GM19395 (cell line): ENCODE results near the gene ANKRD45.
"Not testable (repeated sequence)": the region's sequence is repeated elsewhere in the genome, so short reads cannot be mapped to it uniquely, and the experiment has no call there.

Experiments
- ATAC-seq: cut with Tn5 transposase; IDR thresholded peaks from one replicate; pipeline ENCODE4 v1.9.1; 2021; ENCODE audit warnings: mild to moderate bottlenecking, moderate library complexity; ENCODE audit not compliant: unreplicated experiment

The ANKRD45 gene, protein sequence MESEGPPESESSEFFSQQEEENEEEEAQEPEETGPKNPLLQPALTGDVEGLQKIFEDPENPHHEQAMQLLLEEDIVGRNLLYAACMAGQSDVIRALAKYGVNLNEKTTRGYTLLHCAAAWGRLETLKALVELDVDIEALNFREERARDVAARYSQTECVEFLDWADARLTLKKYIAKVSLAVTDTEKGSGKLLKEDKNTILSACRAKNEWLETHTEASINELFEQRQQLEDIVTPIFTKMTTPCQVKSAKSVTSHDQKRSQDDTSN

DNA sequence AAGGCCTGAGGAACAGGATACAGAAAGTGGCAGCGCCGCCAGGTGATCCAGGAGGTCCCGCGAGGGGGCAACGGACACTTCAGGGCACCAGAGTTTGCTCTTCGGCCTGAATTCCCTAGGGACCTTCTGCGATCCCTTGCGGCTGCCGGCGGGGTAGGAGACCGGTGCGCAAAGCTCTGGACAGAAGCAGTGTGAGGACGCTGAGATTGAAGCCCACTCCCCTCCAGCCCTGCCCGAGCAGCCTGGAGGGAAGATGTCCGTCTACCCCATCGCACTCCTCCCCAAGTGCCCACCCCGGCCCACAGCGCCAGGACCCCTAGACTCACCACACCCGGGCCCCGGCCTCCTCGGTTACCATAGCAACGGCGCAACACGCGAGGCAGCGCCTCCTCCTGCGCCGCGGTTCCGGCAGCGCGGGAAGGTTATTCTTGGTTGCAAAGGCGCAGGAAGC, at the start of gene ANKRD45:
TSS of gene ANKRD45 (minus strand) at position 361 of the 451 bp plus-strand sequence. CDS start 10,433 bp downstream, outside the sequence.
- no peak for ATAC-seq

DNA sequence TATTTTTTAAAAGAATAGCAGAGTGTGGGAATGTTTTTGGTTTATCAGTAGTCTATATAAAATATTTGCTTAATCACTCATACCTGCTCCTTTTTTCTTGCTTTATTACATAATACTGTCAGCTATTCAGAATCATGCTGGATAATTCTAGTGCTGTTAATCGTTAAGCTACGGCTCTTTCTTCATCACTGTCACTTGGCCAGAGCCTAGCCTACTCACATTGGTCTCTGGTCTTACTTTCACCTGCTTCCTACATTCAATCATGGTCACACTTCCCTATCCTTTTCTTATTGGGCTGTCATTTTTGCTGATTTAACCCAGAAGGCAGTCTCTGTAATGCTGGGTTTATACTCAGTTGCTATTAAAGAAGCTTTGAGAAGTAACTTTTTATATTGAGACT, 47.6 kb upstream of the ANKRD45 start:
- no peak for ATAC-seq

DNA sequence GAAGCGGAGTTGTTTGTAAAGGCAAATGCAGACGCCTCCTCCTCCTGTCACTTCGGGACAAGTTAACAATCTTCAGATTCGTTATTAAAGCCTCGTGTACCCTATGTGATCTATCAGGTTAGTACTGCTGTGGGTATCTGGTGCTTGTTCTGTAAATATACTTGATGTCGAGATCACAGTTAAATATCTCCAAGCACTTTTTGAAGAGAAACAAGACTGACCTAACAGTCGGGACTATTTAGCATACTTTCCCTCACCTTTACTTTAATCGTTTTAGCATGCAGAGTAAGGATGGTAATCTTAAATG, 45.8 kb upstream of the ANKRD45 start:
- no peak for ATAC-seq

DNA sequence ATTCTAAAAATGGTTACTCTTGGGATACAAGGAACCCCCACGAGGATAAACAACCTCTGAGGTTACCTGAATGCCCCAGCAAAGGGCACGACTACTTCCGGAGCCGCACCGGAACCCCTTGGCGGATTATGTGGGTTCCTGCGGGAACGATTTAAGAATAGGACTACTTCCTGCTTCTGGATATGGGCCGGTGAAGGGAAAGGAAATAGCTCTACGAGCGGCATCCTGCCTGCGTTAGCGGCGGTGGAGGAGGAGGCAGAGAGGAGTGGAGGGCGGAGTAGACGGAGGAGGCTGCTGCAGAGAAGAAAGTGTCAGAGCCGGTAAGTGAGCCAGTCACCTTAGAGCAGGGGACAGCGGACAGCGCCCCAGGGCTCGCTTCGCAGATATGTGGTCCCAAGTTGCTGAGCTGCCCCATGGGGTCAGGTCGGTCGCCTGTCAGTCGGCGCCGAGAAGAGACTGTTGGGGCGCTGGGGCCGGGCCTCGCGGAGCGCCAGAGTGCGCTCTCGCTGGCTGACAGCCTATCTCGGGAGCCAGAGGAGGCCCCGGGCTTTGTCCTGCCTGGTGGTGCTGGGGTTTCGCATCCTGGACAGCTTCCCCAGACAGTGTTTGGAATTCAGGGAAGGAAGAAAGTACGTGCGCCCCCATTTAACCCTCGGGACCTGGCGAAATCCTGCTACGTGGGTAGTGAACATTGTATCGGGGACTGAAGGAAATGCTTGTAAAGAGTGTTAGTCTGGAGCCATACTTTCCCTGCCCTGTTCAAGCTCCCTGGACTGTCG, 45.3 kb upstream of the ANKRD45 start, which contains the start of gene KLHL20:
TSS of gene KLHL20 (plus strand) at position 223 of the 779 bp plus-strand sequence. CDS start 1,063 bp downstream, outside the sequence.
- ATAC-seq: peak; percentile 99

DNA sequence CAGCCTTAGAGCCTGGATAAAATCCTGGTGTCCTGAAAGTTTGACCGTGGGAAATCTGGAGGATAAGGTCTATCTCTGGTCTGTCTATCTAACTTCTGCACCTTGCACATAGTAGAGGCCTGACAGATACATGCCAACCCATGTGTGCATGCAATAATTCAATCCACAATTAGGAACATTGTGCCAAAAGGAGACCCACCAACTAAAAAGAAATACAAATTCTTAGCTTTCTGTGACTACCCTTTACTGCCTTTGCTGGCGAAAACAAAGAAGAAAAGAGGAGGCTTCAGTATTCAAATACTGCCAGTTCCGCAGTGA, 44.7 kb upstream of the ANKRD45 start:
- ATAC-seq: no peak

DNA sequence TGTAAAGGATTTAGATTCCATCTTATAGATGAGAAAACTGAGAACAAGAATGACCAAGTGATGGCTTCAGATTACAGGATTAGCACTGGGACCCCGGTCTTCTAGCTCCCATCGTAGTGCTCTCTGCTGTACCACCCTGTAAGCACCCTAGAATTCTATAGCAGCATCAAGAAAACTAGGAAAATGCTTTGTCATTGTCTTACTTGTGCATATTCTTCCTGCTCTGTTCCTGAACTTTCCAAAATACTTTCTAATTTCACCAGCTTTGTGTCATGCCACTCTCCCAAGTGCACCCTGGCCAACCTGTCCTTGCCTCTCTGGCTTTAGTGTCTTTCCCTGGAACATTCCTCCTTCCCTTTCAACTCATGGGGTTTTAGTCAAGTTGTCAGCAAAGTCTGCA, 39.1 kb upstream of the ANKRD45 start:
- ATAC-seq: no peak

DNA sequence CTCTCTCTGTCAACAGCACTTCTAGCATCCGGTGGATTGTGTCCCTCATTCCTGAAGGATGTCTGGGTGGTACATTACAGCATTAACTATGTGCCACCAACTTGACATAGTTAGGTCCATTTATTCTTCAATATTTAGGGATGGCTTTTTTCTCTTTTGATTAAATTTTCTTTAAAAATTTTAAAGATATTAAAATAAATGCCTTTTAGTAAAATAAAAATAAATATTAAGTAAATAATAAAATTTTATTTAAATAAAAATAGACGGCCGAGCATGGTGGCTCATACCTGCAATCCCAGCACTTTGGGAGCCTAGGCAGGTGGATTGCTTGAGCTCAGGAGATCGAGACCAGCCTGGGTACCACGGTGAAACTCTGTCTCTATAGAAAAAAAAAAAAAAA, 35.5 kb upstream of the ANKRD45 start:
- no peak for ATAC-seq

DNA sequence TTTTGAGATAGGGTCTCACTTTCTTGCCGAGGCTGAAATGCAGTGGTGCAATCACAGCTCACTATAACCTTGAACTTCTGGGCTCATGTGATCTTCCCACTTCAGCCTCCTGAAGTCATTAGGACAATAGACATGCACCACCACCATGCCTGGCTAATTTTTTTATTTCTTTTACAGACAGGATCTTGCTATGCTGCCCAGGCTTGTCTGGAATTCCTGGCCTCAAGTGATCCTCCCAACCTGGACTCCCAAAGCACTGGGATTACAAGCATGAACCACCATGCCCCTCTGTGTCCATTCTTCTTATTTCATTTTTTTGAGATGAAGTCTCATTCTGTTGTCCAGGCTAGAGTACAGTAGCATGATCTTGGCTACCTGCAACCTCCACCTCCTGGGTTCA, 33.1 kb upstream of the ANKRD45 start:
- ATAC-seq: no peak

DNA sequence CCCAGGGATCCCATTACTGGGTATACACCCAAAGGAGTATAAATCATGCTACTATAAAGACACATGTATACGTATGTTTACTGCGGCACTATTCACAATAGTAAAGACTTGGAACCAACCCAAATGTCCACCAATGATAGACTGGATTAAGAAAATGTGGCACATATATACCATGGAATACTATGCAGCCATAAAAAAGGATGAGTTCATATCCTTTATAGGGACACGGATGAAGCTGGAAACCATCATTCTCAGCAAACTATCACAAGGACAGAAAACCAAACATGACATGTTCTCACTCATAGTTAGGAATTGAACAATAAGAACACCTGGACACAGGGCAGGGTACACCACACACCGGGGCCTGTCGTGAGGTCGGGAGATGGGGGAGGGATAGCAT, 31.6 kb upstream of the ANKRD45 start:
- not testable (repeated sequence) for ATAC-seq

DNA sequence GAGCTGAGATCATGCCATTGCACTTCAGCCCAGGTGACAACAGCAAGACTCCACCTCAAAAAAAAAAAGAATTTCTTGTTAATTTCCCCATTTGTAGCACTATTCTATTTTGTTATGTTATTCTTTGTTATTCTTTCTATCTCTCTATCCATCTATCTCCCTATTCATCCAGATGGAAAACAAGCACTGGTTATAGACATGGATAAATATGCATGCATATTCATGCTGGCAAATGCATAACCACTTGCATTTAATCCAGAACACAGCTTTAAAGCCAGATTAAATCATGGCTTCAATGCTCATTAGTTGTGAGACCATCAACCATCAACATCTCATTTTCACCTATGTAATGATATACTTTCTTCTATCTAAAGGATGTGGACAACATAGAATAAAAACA, 23.6 kb upstream of the ANKRD45 start:
- ATAC-seq: no peak

DNA sequence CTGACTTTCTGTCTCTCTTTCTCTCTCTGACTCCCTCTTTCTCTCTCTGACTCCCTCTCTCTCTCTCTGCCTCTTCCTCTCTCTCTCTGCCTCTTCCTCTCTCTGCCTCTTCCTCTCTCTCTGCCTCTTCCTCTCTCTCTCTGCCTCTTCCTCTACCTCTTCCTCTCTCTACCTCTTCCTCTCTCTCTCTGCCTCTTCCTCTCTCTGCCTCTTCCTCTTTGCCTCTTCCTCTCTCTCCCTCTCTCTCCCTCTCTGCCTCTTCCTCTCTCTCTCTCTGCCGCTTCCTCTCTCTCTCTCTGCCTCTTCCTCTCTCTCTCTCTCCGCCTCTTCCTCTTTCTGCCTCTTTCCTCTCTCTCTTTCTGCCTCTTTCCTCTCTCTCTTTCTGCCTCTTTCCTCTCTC, 18.6 kb upstream of the ANKRD45 start:
- ATAC-seq: no peak

DNA sequence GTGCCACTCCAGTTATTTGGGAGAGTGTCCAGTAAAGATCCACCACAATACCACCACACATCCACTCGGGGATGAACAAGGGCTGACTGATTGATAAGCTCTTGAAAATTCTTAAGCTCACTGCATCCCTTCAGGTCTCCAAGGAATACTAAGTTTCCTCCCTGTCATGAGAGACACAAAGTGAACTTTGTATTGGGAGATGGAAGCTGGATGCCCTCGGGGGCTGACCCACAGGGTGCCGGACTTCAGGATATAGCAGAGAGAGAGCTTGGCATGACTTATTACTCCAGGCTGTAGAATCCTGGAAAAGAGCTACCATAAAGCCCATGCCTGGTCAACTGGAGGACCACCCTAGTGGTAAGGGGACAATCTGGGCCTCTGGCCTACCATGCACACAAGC, 15.5 kb upstream of the ANKRD45 start:
- ATAC-seq: not testable (repeated sequence)

DNA sequence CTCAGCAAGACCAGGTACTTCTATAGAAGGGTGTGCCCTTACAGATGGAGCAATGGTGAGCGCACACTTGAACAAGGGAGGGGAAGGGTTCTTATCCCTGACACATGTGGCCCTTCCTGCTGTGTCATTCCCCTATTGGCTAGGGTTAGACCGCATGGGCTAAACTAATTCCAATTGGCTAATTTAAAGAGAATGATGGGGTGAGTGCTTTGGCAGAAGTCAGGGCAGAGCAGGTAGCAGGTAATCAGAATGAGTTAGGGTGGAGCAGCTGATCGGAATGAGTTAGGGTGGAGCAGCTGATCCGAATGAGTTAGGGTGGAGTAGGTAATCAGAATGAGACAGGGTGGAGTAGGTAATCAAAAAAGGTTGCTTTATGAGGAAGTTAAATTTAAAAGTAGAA, 14.2 kb upstream of the ANKRD45 start:
- ATAC-seq: not testable (repeated sequence)

DNA sequence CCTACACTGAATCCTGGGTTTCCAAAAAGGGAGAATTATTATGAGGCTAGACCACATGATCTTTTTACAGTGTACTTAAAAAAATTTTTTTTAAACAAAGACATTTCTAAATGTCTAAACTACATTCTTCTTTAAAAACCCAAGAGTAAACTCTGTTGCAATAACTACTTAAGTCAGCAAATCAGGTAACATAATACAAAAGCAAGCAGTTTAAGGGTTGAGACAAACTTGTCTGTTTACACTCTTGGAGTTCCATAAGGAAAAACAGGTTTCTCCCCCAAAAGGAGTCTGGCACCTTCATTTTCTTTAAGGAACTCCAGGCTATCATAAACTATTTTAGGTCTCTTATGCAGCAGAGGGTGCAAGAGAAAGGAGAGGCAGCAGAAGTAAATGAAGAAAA, 12.5 kb upstream of the ANKRD45 start:
- no peak for ATAC-seq

DNA sequence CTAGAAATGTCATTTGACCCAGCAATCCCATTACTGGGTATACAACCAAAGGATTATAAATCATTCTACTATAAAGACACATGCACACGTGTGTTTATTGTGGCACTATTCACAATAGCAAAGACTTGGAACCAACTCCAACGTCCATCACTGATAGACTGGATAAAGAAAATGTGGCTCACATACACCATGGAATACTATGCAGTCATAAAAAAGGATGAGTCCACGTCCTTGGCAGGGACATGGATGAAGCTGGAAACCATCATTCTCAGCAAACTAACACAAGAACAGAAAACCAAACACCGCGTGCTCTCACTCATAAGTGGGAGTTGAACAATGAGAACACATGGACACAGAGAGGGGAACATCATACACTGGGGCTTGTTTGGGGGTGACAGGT, 10.5 kb upstream of the ANKRD45 start:
- not testable (repeated sequence) for ATAC-seq

DNA sequence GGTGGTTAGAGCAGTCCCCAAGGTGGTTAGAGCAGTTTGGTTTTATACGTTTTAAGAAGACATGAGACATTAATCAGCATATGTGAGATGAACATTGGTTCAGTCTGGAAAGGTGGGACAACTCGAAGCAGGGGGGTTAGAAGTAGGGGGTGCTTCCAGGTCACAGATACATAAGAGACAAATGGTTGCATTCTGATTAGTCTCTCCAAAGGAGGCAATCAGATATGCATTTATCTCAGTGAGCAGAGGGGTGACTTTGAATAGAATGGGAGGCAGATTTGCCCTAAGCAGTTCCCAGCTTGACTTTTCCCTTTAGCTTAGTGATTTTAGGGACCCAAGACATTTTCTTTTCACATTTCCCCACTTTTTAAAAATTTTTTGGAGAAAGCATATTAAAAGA, 4.8 kb upstream of the ANKRD45 start:
- ATAC-seq: not testable (repeated sequence)

DNA sequence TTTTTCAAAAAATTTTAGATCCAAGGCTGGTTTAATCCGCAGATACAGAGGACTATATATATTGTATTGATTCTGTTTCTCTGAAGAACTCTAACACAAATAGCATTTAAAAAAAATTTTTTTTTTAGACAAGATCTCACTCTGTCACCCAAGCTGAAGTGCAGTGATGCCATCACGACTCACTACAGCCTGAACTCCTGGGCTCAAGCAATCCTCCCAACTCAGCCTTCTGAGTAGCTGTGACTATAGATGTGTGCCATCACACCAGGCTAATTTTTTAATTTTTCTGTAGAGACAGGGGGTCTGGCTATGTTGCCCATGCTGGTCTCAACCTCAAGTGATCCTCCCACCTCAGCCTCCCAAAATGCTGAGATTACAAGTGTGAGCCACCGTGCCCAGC, 3.0 kb downstream of the ANKRD45 start:
- no peak for ATAC-seq

DNA sequence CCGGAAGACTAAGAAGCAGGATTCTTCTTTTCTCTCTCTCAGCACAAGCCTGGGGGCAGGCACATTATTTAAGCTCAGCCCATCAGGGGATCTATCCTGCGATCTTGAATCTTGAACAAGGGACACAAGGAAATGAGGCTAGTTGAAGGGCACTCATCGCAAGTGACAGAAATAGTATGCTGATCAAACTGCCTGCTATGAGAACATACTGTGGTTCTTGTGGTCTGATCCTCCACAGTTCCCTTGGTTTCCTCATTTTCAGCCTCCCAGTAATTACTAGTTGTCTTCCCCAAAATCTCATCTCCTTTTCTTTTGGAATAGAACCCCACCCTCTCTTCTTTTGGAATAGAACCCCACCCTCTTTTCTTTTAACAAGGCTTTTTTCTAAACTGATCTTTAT, 6.5 kb downstream of the ANKRD45 start:
- ATAC-seq: no peak

DNA sequence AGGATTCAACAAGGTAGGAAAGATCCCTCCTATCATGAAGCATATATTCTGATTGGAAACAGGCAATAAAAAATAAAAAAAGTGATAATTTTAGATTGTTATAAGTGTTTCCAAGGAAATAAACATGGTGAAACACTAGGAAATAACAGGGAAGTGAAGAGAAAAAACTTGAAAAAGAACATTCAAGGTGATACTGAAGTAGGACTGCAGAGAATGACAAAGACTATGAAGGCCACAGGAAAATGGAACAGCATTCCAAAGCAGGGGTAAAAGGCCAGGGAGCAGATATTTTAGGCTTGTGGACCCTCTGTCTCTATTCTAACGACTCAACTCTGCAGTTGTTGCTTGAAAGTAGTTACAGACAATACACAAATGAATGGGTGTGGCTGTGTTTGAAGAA, 7.9 kb downstream of the ANKRD45 start:
- no peak for ATAC-seq

DNA sequence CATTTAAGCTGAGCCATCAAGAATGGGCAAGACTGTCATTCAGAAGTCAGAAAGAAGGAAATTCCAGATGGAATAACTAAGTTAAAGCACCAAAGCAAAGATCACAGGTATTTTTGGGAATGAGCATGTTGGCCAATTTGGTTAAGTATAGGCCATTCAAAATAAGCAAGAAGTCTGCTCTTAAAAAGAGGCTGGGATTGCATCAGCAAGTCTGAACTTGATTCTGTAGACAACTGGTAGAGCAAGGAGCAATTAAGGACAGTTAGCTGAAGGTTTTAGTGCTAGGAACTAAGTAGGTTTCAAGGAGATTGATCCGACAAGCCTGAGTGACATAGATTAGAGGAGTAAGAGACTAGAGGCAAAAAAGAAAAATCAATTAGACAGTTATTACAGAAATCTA, 8.4 kb downstream of the ANKRD45 start:
- no peak for ATAC-seq

DNA sequence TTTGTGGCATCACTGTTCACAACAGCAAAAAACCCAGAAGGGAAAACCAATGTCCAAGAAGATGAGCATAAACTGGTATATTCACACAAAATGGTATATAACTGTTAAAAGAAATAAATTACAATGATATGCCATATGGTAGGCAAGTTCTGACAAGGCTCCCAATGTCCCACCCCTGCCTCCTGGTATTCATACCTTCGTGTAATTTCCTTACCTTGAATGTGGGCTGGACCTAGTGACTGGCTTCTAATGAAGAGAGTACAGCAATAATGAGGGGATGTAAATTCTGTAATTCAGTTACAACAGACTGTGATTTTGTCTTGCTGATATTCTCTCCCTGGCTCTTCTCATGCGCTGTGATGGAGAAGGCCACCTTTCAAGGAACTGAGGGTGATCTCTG, 9.3 kb downstream of the ANKRD45 start:
- ATAC-seq: no peak

DNA sequence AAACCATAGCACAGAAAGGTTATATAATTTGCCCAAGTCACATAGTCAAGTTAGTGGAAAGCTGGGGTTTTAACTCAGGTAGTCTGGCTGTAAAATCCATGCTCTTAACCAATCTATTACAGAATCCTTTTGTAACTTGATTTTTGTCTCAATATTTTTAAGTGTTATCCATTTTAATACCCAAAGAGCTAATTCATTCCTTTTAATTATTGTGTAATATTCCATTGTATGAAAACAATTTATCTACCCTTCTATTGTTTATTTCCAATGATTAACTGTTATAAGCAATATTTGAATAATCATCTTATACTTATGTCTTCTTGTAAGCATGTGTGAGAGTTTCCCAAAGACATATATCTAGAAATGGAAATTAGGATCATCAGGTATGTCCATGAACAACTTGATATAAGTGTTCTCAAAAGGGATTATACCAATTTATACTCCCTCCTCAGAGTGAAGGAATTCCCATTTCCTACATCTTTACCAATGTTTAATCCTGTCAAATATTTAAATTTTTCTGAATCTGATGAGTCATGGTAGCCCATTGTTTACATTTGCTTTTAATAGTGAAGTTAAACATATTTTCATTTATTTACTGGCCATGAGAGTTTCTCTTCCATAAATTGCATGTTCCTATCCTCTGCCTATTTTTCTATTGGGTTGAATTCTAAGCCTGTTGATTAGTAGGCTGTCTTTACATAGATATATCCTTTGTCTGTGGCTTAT, 20.6 kb downstream of the ANKRD45 start:
- no peak for ATAC-seq
